IMR-90 (cell line): ENCODE results near the gene FBXW2. TPM values are rescaled to one million over a fixed set of nuclear protein-coding genes. Genes with fewer than 3 reads are reported as not detected.
A peak's percentile ranks its signal among the peaks of the same experiment; 100 is the strongest.

ENCODE experiments used
- ATAC-seq: fragments of 200-7000 bp; cut with Tn5 transposase; 2 replicates; pipeline ENCODE4 v1.9.1; 2020; ENCODE audit warnings: low read depth, mild to moderate bottlenecking, moderate library complexity
- BruUV-seq: library from RNA; stranded (reverse); fragments of 400-500 nt; replicated peaks from 2 replicates; lab custom pipeline; 2021; lab: Mats Ljungman, UMichigan
- CTCF ChIA-PET: fragments of 300-600 bp; formaldehyde crosslinking; extraction: SDS; loops from one replicate; lab custom pipeline; 2021; ENCODE audit warnings: antibody characterized with exemption; lab: Yijun Ruan, JAX
- POLR2A ChIA-PET: fragments of 300-600 bp; sonication (Branson Sonifier 250); formaldehyde crosslinking; loops from one replicate; lab custom pipeline; 2022; ENCODE audit warnings: antibody characterized with exemption; ENCODE audit not compliant: unreplicated experiment; lab: Charles Lee
- DNase-seq: peaks from one replicate; pipeline ENCODE4 v3.0.0; 2013
- H2AFZ ChIP-seq: replicated peaks from 2 replicates; pipeline ENCODE3; 2013; ENCODE audit warnings: low read length, mild to moderate bottlenecking; ENCODE audit not compliant: poor library complexity
- H2AK5ac ChIP-seq: 2 replicates; pipeline ENCODE4 v1.6.1; 2013; ENCODE audit warnings: low read depth, low read length, inconsistent platforms
- H2AK9ac ChIP-seq: replicated peaks from 2 replicates; pipeline ENCODE3; 2013; ENCODE audit warnings: mild to moderate bottlenecking, low read depth, low read length, moderate library complexity; ENCODE audit not compliant: poor library complexity
- H2BK120ac ChIP-seq: 2 replicates; pipeline ENCODE4 v1.6.1; 2013; ENCODE audit warnings: low read depth, low read length, inconsistent platforms
- H2BK15ac ChIP-seq: 3 replicates; pipeline ENCODE4 v1.6.1; 2013; ENCODE audit warnings: low read depth, low read length, inconsistent platforms
- H2BK20ac ChIP-seq: 2 replicates; pipeline ENCODE4 v1.6.1; 2013; ENCODE audit warnings: low read depth, mild to moderate bottlenecking, inconsistent platforms, low read length, moderate library complexity
- H2BK5ac ChIP-seq: 2 replicates; pipeline ENCODE4 v1.6.1; 2013; ENCODE audit warnings: mild to moderate bottlenecking, low read depth, low read length, inconsistent platforms; ENCODE audit not compliant: poor library complexity, severe bottlenecking
- H3K14ac ChIP-seq: replicated peaks from 2 replicates; pipeline ENCODE4 v1.6.1; 2013; ENCODE audit warnings: low read depth, low read length, inconsistent platforms
- H3K18ac ChIP-seq: 2 replicates; pipeline ENCODE4 v1.6.1; 2013; ENCODE audit warnings: low read depth, low read length, control low read depth
- H3K23ac ChIP-seq: 2 replicates; pipeline ENCODE4 v1.6.1; 2013; ENCODE audit warnings: low read depth, low read length, inconsistent platforms
- H3K27ac ChIP-seq: 2 replicates; pipeline ENCODE4 v1.5.1; 2013; ENCODE audit warnings: mild to moderate bottlenecking, control low read depth, low read length; ENCODE audit not compliant: insufficient read depth
- H3K27me3 ChIP-seq: 2 replicates; pipeline ENCODE4 v1.6.1; 2013; ENCODE audit warnings: low read length; ENCODE audit not compliant: control insufficient read depth, insufficient read depth
- H3K36me3 ChIP-seq: 2 replicates; pipeline ENCODE4 v1.6.1; 2013; ENCODE audit warnings: low read length, mixed read lengths; ENCODE audit not compliant: control insufficient read depth, insufficient read depth
- H3K4ac ChIP-seq: 2 replicates; pipeline ENCODE4 v1.6.1; 2013; ENCODE audit warnings: low read depth, low read length, inconsistent platforms
- H3K4me1 ChIP-seq: 2 replicates; pipeline ENCODE4 v1.6.1; 2013; ENCODE audit warnings: low read length, mixed read lengths; ENCODE audit not compliant: control insufficient read depth, insufficient read depth
- H3K4me2 ChIP-seq: 2 replicates; pipeline ENCODE4 v1.6.1; 2013; ENCODE audit warnings: low read depth, mild to moderate bottlenecking, control low read depth, low read length, moderate library complexity
- H3K4me3 ChIP-seq: 2 replicates; pipeline ENCODE4 v1.5.1; 2013; ENCODE audit warnings: low read depth, mild to moderate bottlenecking, control low read depth, low read length, moderate library complexity; ENCODE audit not compliant: insufficient read depth
- H3K56ac ChIP-seq: 2 replicates; pipeline ENCODE4 v1.6.1; 2013; ENCODE audit warnings: low read length, inconsistent platforms; ENCODE audit not compliant: insufficient read depth; ENCODE audit errors: extremely low read depth
- H3K79me1 ChIP-seq, 2 experiments: 2 replicates each; pipeline ENCODE4 v1.6.1; 2013; ENCODE audit warnings: low read length in 2 of 2, inconsistent platforms in 1 of 2, low read depth in 1 of 2
- H3K9ac ChIP-seq: 2 replicates; pipeline ENCODE4 v1.6.1; 2013; ENCODE audit warnings: low read depth, low read length, control low read depth
- H3K9me1 ChIP-seq: 2 replicates; pipeline ENCODE4 v1.6.1; 2013; ENCODE audit warnings: low read length, inconsistent platforms; ENCODE audit not compliant: insufficient read depth
- H3K9me3 ChIP-seq: 2 replicates; pipeline ENCODE4 v1.6.1; 2013; ENCODE audit warnings: low read length; ENCODE audit not compliant: control insufficient read depth, insufficient read depth
- H4K20me1 ChIP-seq: 2 replicates; pipeline ENCODE4 v1.6.1; 2013; ENCODE audit warnings: low read length, inconsistent platforms; ENCODE audit not compliant: insufficient read depth
- H4K5ac ChIP-seq: 2 replicates; pipeline ENCODE4 v1.6.1; 2013; ENCODE audit warnings: mild to moderate bottlenecking, low read depth, low read length, control low read depth
- H4K8ac ChIP-seq, 2 experiments: 2 replicates each; pipeline ENCODE4 v1.6.1; 2013; ENCODE audit warnings: low read depth in 2 of 2, low read length in 2 of 2, control low read depth in 1 of 2, inconsistent platforms in 1 of 2
- H4K91ac ChIP-seq: 2 replicates; pipeline ENCODE4 v1.6.1; 2013; ENCODE audit warnings: low read depth, low read length, inconsistent platforms; ENCODE audit not compliant: insufficient read depth
- CEBPB ChIP-seq: IDR thresholded peaks from 2 replicates; pipeline ENCODE4 v1.6.1; 2012; ENCODE audit warnings: low read depth, low read length, improper control_type of control experiment
- CHD1 ChIP-seq: IDR thresholded peaks from 2 replicates; pipeline ENCODE4 v1.6.1; 2012; ENCODE audit warnings: low read depth, low read length, improper control_type of control experiment
- MAFK ChIP-seq: IDR thresholded peaks from 2 replicates; pipeline ENCODE4 v1.6.1; 2012; ENCODE audit warnings: low read depth, low read length, improper control_type of control experiment
- MAZ ChIP-seq: IDR thresholded peaks from 2 replicates; pipeline ENCODE4 v1.6.1; 2012; ENCODE audit warnings: low read depth, mild to moderate bottlenecking, low read length, improper control_type of control experiment, moderate library complexity, borderline replicate concordance
- NFE2L2 ChIP-seq: fragments of 150-350 bp; IDR thresholded peaks from 2 replicates; pipeline ENCODE4 v1.6.1; 2016; ENCODE audit warnings: low read depth, mild to moderate bottlenecking, low read length
- RCOR1 ChIP-seq: IDR thresholded peaks from 2 replicates; pipeline ENCODE4 v1.6.1; 2012; ENCODE audit warnings: mild to moderate bottlenecking, low read length, improper control_type of control experiment; ENCODE audit not compliant: insufficient replicate concordance
- RFX5 ChIP-seq: IDR thresholded peaks from 2 replicates; pipeline ENCODE4 v1.8.0; 2012; ENCODE audit warnings: low read depth, mild to moderate bottlenecking, low read length, moderate library complexity
- WGBS, 2 experiments: methylation state at CpG; one replicate each; pipeline versions ENCODE4 v1.1.5 to v1.1.7; 2013; ENCODE audit warnings: missing lambda C conversion rate in 2 of 2; ENCODE audit not compliant: insufficient read length in 1 of 2; ENCODE audit errors: extremely low coverage in 2 of 2; 5-methylcytosine and 5-hydroxymethylcytosine counted together
- dilution Hi-C: fragments of 300-500 bp; cut with HindIII; formaldehyde crosslinking; loops from one replicate; pipeline ENCODE4 v1.14.3; 2018; ENCODE audit warnings: low sequenced_read_pairs; ENCODE audit not compliant: unreplicated experiment
- in situ Hi-C: fragments of 300-500 bp; cut with MboI; formaldehyde crosslinking; loops from 3 replicates; pipeline ENCODE4 v1.14.3; 2019; ENCODE audit warnings: low sequenced_read_pairs, inconsistent platforms, mixed read lengths
- intact Hi-C: fragments of 100-400 bp; cut with micrococcal nuclease; formaldehyde crosslinking; loops from 2 replicates; pipeline ENCODE4 v1.10.0; 2022
- polyA plus RNA-seq, 3 experiments: library from polyadenylated mRNA; depleted of rRNA; stranded (reverse); fragments of >200 nt; gene quantifications; 2 replicates each; pipeline ENCODE4 v1.2.3, GENCODE V29; 2012; ENCODE audit warnings: low replicate concordance in 1 of 3
- total RNA-seq: library from RNA; depleted of rRNA; stranded (reverse); fragments of >200 nt; gene quantifications from 2 replicates; pipeline ENCODE4 v1.2.3, GENCODE V29; 2012
- TF ChIP-seq, protein P1 (sequence below): conservative IDR thresholded peaks from 2 replicates; pipeline ENCODE4 v1.5.1; 2012; ENCODE audit warnings: mild to moderate bottlenecking, low read depth, low read length, improper control_type of control experiment

The FBXW2 gene
- total and polyA plus RNA-seq, 2 of the 4 experiments (the other 2 are of a cell fraction): 27.1 to 43.5 TPM

DNA sequence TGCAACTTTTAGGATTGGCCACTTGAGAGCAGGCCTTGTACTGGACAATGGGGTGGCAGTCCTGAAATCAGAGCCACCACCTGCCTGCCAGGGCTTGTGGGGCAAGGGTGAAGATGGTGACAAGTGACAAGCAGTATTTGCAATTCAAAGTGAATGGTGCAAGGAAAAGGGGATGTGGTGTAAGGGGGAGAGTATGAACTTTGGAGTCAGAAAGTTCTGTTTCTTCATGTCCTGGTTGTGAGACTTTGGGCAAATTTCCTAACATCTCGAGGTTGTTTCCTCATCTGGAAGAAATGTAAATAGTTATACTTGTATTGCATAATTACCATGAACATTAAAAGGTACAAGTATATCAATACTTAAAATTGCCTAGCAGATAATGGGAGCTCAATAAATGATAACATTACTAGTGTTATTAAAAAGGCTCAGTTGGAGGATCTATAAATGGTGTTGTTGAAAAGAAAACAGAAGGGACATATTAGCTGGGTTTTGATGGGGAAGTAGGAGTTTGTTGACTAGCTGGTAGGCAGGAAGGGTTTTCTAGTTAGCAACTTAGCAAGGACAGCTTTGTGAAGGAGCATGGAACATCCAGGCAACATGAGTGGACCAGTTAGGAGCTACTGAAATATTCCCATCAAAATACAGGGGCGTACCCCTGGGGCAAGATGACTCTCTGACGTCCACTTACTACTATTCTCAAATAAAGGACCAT, 57.6 kb downstream of the FBXW2 start:
- H3K9me3 ChIP-seq: no peaks in the 10 kb centered on the region
- peaks cover 22% of the 10 kb centered on the region for H3K4me1 ChIP-seq
- peak overlapping the region; percentile 17; the same call in 1 of the 2 replicates for H3K23ac ChIP-seq
- no peaks in the 10 kb centered on the region for H3K27me3 ChIP-seq
- H4K5ac ChIP-seq: peak overlapping the region; percentile 93
- DNase-seq: peak; percentile 75
- H3K18ac ChIP-seq: peak overlapping the region; percentile 98
- no TSS peak for BruUV-seq
- peak overlapping the region; percentile 87 for H2AK9ac ChIP-seq
- peaks cover 3% of the 10 kb centered on the region; the same call in 1 of the 2 replicates for H3K9me1 ChIP-seq
- peak overlapping the region; percentile 58; the same call in 1 of the 3 replicates for H2BK15ac ChIP-seq
- peak overlapping the region; percentile 76 for H2BK120ac ChIP-seq
- TF ChIP-seq NFE2L2 (no peak), RCOR1 (no peak), MAFK (no peak), CHD1 (no peak), CEBPB (peak; percentile 87), RFX5 (no peak), MAZ (no peak)
- TF ChIP-seq, protein P1, sequence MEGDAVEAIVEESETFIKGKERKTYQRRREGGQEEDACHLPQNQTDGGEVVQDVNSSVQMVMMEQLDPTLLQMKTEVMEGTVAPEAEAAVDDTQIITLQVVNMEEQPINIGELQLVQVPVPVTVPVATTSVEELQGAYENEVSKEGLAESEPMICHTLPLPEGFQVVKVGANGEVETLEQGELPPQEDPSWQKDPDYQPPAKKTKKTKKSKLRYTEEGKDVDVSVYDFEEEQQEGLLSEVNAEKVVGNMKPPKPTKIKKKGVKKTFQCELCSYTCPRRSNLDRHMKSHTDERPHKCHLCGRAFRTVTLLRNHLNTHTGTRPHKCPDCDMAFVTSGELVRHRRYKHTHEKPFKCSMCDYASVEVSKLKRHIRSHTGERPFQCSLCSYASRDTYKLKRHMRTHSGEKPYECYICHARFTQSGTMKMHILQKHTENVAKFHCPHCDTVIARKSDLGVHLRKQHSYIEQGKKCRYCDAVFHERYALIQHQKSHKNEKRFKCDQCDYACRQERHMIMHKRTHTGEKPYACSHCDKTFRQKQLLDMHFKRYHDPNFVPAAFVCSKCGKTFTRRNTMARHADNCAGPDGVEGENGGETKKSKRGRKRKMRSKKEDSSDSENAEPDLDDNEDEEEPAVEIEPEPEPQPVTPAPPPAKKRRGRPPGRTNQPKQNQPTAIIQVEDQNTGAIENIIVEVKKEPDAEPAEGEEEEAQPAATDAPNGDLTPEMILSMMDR: no peak
- H2BK20ac ChIP-seq: peak overlapping the region; percentile 71
- 0 out of 2 replicates have a peak, but pooled peaks have one; percentile 16 for ATAC-seq
- peak overlapping the region; percentile 44 for H3K4ac ChIP-seq
- H3K56ac ChIP-seq: no peak overlapping the region
- ChIA-PET POLR2A (no interaction called here), CTCF (no interaction called here)
- peaks cover 3% of the 10 kb centered on the region; the same call in 1 of the 2 replicates for H4K20me1 ChIP-seq
- H4K8ac ChIP-seq: peak overlapping the region; percentile 8 to 53; a peak in 3 of 4 replicates
- peak overlapping the region; percentile 80 for H3K4me2 ChIP-seq
- intact Hi-C loops (no loop called here), dilution Hi-C loops (no loop called here), in situ Hi-C loops (no loop called here)
- peak overlapping the region; percentile 91 for H2BK5ac ChIP-seq
- H3K79me1 ChIP-seq: no peaks in the 10 kb centered on the region
- H2AFZ ChIP-seq: peak overlapping the region; percentile 70
- peak overlapping the region; percentile 75 for H4K91ac ChIP-seq
- peak overlapping the region; percentile 57; the same call in 1 of the 2 replicates for H3K14ac ChIP-seq
- H3K36me3 ChIP-seq: no peaks in the 10 kb centered on the region
- no peak overlapping the region for H3K4me3 ChIP-seq
- H3K27ac ChIP-seq: peak overlapping the region; percentile 89
- no peak overlapping the region for H3K9ac ChIP-seq
- peak overlapping the region; percentile 38; the same call in 1 of the 2 replicates for H2AK5ac ChIP-seq
- WGBS, 2 experiments: 83% methylated on average over 1 of the region's 3 CpGs; no CpG with 5 or more reads in 1 of the 2 experiments
